ENCODE results near the gene NAALADL2.
A peak's percentile ranks its signal among the peaks of the same experiment; 100 is the strongest.
"Not testable (repeated sequence)": the region's sequence is repeated elsewhere in the genome, so short reads cannot be mapped to it uniquely, and the experiment has no call there.

NAALADL2 gene

DNA sequence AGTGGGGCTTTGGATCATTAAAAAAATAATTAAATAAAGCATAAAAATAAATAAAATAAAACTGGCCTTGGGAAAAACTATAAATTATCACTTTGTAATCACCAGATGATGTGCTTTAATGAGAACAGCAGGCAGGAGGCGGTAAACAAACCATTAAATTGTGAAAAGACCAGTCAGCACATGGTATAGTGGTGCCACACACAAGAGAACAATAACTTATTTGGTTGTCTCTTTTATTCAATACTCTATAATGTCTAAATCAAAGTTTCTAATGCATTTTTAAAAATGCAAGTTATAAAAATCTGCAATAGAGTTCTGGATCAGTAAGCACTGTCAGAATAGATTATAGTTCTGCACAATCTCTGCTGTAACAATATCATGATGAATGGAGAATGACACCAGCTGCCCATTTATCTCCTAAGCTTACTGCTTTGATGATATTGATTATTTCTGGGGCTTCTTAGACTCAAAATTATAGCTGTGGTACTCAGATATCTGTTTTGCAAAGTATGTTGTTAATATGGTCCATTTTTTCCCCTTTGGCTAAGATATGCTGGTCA, 259.3 kb downstream of the NAALADL2 start:
- no peak overlapping the region for H3K4me3 ChIP-seq
- no peaks in the 10 kb centered on the region for H3K9me3 ChIP-seq (ENCODE audit: low read depth, low read length)
- H3K27ac ChIP-seq = no peak overlapping the region
- no peak for DNase-seq (ENCODE audit: low read depth, low spot score)
- no peak overlapping the region for H3K9ac ChIP-seq (ENCODE audit: insufficient read length)
- TF ChIP-seq POLR2AphosphoS5 (IDR thresholded peaks at IDR 0.05; ENCODE audit: borderline replicate concordance, low read depth, low read length) = no peak
- TF ChIP-seq FOXP2 (optimal IDR thresholded peaks at IDR 0.05; ENCODE audit: control extremely low read depth, extremely low read length, insufficient read depth) = no peak
- TF ChIP-seq EZH2 (IDR thresholded peaks at IDR 0.05) = no peak
- H3K36me3 ChIP-seq (ENCODE audit: insufficient read depth, low read length) = no peaks in the 10 kb centered on the region

DNA sequence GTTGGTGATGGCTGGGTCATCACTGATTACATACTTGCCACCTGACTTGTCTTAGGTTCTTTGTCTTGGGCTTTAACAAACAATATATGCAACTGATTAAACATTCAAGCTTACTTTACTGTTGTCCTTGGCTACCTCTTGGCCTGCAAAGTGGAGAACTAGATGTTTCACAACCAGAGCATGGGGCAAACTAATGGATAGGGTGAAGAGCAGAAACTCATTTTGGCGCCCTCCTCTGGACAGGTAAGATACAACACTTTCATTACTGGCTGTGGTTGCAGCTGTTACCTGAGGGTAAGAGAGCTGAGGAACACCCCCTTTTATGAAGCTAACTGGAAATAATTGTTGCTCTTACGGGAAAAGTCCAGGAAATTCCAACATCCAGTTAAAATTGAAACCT, 262.1 kb downstream of the NAALADL2 start:
- Histone ChIP-seq H3K27ac (no peak overlapping the region), H3K4me3 (no peak overlapping the region), H3K36me3 (ENCODE audit: insufficient read depth, low read length) (no peaks in the 10 kb centered on the region), H3K9ac (ENCODE audit: insufficient read length) (no peak overlapping the region), H3K9me3 (ENCODE audit: low read depth, low read length) (no peaks in the 10 kb centered on the region)
- no peak for TF ChIP-seq POLR2AphosphoS5 (IDR thresholded peaks at IDR 0.05; ENCODE audit: borderline replicate concordance, low read depth, low read length)
- no peak for TF ChIP-seq EZH2 (IDR thresholded peaks at IDR 0.05)
- TF ChIP-seq FOXP2 (optimal IDR thresholded peaks at IDR 0.05; ENCODE audit: control extremely low read depth, extremely low read length, insufficient read depth) = no peak
- no peak for DNase-seq (ENCODE audit: low read depth, low spot score)

DNA sequence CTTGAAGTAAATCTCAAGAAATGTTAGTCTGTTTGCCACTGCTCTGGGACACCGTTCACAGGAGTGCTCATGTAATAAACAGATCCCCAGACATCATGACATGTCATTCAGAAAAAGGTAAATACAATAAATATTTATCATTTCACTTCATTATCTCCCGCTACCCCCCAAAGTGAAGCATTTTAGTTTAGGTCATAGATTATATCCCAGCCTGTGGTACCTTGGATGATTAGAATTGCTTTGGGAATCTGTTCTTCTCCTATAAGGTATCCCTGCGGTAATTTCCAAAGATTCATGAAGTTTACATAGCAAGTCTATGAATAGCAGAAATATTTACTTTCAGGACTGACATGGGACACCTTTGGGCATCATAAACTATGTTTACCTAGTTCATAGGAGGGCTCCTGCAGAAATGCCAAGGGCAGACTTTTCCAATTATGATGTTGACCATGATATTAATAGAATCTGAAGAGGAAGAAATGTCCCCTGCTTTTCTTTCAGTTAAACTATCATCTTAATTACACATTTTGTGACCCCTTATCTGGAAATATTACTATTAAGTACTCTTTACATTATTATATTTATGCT, 268.0 kb downstream of the NAALADL2 start:
- peaks cover 7% of the 10 kb centered on the region; the same call in 1 of the 2 replicates for H3K9me3 ChIP-seq (ENCODE audit: low read depth, low read length)
- no peak overlapping the region for H3K4me3 ChIP-seq
- H3K9ac ChIP-seq (ENCODE audit: insufficient read length) = no peak overlapping the region
- DNase-seq (ENCODE audit: low read depth, low spot score) = no peak
- TF ChIP-seq EZH2 (IDR thresholded peaks at IDR 0.05) (no peak), POLR2AphosphoS5 (IDR thresholded peaks at IDR 0.05; ENCODE audit: borderline replicate concordance, low read depth, low read length) (no peak), FOXP2 (optimal IDR thresholded peaks at IDR 0.05; ENCODE audit: control extremely low read depth, extremely low read length, insufficient read depth) (no peak)
- no peaks in the 10 kb centered on the region for H3K36me3 ChIP-seq (ENCODE audit: insufficient read depth, low read length)
- no peak overlapping the region for H3K27ac ChIP-seq

DNA sequence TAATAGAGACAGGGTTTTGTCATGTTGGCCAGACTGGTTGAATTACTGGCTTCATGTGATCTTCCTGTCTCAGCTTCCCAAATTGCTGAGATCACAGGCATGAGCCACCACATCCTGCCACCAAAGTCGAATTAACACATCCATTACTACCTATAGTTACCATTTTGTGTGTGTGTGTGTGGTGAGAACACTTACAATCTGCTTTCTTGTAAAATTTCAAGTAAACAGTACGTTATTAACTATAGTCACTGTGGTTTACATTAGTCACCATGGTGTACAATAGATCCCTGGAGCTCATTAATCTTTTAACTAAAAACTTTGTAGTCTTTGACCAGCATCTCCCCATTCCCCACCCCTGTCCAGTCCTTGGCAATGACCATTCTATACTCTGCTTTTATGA, 270.0 kb downstream of the NAALADL2 start:
- Histone ChIP-seq H3K9ac (ENCODE audit: insufficient read length) (no peak overlapping the region), H3K9me3 (ENCODE audit: low read depth, low read length) (peaks cover 7% of the 10 kb centered on the region; the same call in 1 of the 2 replicates), H3K36me3 (ENCODE audit: insufficient read depth, low read length) (no peaks in the 10 kb centered on the region), H3K27ac (no peak overlapping the region), H3K4me3 (no peak overlapping the region)
- DNase-seq (ENCODE audit: low read depth, low spot score) = no peak
- TF ChIP-seq FOXP2 (optimal IDR thresholded peaks at IDR 0.05; ENCODE audit: control extremely low read depth, extremely low read length, insufficient read depth) (no peak), EZH2 (IDR thresholded peaks at IDR 0.05) (no peak), POLR2AphosphoS5 (IDR thresholded peaks at IDR 0.05; ENCODE audit: borderline replicate concordance, low read depth, low read length) (no peak)

DNA sequence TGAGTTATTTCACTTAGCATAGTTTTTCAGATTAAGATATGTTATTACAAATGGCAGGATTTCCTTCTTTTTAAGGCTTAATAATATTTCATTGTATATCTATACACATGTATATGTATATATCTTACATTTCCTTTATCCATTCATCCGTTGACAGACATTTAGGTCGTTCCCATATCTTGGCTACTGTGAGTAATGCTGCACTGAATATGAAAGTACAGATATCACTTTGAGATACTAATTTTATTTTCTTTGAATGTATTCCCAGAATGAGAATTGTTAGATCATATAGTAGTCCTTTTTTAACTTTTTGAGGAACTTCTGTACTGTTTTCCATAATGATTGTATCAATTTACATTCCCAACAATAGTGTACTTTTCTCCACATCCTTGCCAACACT, 270.4 kb downstream of the NAALADL2 start:
- H3K9ac ChIP-seq (ENCODE audit: insufficient read length) = no peak overlapping the region
- peaks cover 7% of the 10 kb centered on the region; the same call in 1 of the 2 replicates for H3K9me3 ChIP-seq (ENCODE audit: low read depth, low read length)
- TF ChIP-seq FOXP2 (optimal IDR thresholded peaks at IDR 0.05; ENCODE audit: control extremely low read depth, extremely low read length, insufficient read depth) (no peak), POLR2AphosphoS5 (IDR thresholded peaks at IDR 0.05; ENCODE audit: borderline replicate concordance, low read depth, low read length) (no peak), EZH2 (IDR thresholded peaks at IDR 0.05) (no peak)
- no peak for DNase-seq (ENCODE audit: low read depth, low spot score)
- H3K4me3 ChIP-seq = no peak overlapping the region
- H3K36me3 ChIP-seq (ENCODE audit: insufficient read depth, low read length) = no peaks in the 10 kb centered on the region
- H3K27ac ChIP-seq = no peak overlapping the region

DNA sequence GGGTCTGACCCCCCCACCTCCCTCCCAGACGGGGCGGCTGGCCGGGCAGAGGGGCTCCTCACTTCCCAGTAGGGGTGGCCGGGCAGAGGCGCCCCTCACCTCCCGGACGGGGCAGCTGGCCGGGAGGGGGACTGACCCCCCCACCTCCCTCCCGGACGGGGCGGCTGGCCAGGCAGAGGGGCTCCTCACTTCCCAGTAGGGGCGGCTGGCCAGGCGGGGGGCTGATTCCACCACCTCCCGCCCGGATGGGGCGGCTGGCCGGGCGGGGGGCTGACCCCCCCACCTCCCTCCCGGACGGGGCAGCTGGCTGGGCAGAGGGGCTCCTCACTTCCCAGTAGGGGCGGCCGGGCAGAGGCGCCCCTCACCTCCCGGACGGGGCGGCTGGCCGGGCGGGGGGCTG, 272.7 kb downstream of the NAALADL2 start:
- not testable (repeated sequence) for H3K36me3 ChIP-seq (ENCODE audit: insufficient read depth, low read length); H3K9ac ChIP-seq (ENCODE audit: insufficient read length); H3K9me3 ChIP-seq (ENCODE audit: low read depth, low read length); H3K27ac ChIP-seq; DNase-seq (ENCODE audit: low read depth, low spot score); H3K4me3 ChIP-seq

DNA sequence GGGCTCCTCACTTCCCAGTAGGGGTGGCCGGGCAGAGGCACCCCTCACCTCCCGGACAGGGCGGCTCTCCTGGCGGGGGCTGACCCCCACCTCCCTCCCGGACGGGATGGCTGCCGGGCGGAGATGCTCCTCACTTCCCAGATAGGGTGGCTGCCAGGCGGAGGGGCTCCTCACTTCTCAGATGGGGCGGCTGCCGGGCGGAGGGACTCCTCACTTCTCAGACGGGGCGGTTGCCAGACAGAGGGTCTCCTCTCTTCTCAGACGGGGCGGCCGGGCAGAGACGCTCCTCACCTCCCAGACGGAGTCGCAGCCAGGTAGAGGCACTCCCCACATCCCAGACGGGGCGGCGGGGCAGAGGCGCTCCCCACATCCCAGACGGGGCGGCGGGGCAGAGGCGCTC, 273.6 kb downstream of the NAALADL2 start:
- H3K27ac ChIP-seq; H3K36me3 ChIP-seq (ENCODE audit: insufficient read depth, low read length); H3K9me3 ChIP-seq (ENCODE audit: low read depth, low read length); DNase-seq (ENCODE audit: low read depth, low spot score); H3K4me3 ChIP-seq; H3K9ac ChIP-seq (ENCODE audit: insufficient read length): not testable (repeated sequence)

DNA sequence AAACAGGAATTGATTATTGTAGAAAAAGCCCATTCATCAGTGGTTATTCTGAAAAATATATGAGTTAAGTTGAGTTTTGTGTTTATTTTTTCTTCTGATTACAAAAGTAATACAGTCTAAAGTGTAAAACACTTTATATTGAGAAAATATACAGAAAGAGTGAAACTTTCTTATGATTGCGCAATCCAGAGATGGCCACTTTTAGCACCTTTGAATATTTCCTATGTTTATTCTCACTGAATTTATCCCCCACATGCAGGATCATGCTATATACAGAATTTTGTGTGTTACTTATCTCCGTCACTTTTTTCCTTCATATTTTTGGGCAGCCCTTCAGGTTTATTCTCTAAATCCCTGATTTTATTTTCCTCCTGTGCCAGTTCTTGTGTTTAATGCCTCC, 285.2 kb downstream of the NAALADL2 start:
- Histone ChIP-seq H3K9me3 (ENCODE audit: low read depth, low read length) (no peaks in the 10 kb centered on the region), H3K27ac (no peak overlapping the region), H3K4me3 (no peak overlapping the region), H3K36me3 (ENCODE audit: insufficient read depth, low read length) (no peaks in the 10 kb centered on the region), H3K9ac (ENCODE audit: insufficient read length) (no peak overlapping the region)
- TF ChIP-seq POLR2AphosphoS5 (IDR thresholded peaks at IDR 0.05; ENCODE audit: borderline replicate concordance, low read depth, low read length) (no peak), FOXP2 (optimal IDR thresholded peaks at IDR 0.05; ENCODE audit: control extremely low read depth, extremely low read length, insufficient read depth) (no peak), EZH2 (IDR thresholded peaks at IDR 0.05) (no peak)
- DNase-seq (ENCODE audit: low read depth, low spot score) = no peak

DNA sequence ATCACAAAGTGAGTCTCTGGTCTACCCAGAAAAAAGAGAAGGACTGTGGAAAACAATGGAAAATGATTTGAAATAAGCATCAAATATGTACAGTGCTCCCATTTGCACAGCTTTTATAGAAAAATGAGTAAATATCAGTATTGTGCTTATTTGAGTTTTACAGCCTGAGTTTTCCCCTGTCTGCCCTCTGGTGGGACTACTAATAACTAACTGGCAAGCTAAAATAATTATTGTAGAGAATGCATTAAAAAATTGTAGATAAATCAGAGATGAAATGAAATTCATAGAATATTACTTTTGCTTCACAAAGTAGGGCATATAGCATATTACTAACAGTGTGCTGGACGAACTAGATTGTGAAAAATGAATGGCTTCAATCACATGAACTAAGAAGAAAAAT, 287.1 kb downstream of the NAALADL2 start:
- H3K9me3 ChIP-seq (ENCODE audit: low read depth, low read length) = no peaks in the 10 kb centered on the region
- H3K4me3 ChIP-seq = no peak overlapping the region
- H3K27ac ChIP-seq = no peak overlapping the region
- H3K36me3 ChIP-seq (ENCODE audit: insufficient read depth, low read length) = no peaks in the 10 kb centered on the region
- DNase-seq (ENCODE audit: low read depth, low spot score) = peak; percentile 16
- no peak overlapping the region for H3K9ac ChIP-seq (ENCODE audit: insufficient read length)
- TF ChIP-seq POLR2AphosphoS5 (IDR thresholded peaks at IDR 0.05; ENCODE audit: borderline replicate concordance, low read depth, low read length) (no peak), FOXP2 (optimal IDR thresholded peaks at IDR 0.05; ENCODE audit: control extremely low read depth, extremely low read length, insufficient read depth) (no peak), EZH2 (IDR thresholded peaks at IDR 0.05) (no peak)
